BJ (cell line): ENCODE measurements around the gene TRAPPC6A. TPM values are rescaled to one million over a fixed set of nuclear protein-coding genes. Genes with fewer than 3 reads are reported as not detected.

ENCODE experiments used
- CTCF ChIA-PET: fragments of 350-600 bp; formaldehyde crosslinking; extraction: SDS; loops from one replicate; lab custom pipeline; 2021; ENCODE audit warnings: antibody characterized with exemption, inconsistent platforms; lab: Yijun Ruan, JAX
- POLR2A ChIA-PET: fragments of 300-600 bp; sonication (Branson Sonifier 250); formaldehyde crosslinking; extraction: SDS; loops from one replicate; lab custom pipeline; 2021; ENCODE audit warnings: antibody characterized with exemption; lab: Charles Lee
- DNase-seq: peaks from one replicate; pipeline ENCODE4 v3.0.0-alpha.2; 2011; ENCODE audit warnings: low read depth
- H3K27me3 ChIP-seq: 2 replicates; pipeline ENCODE4 v1.6.0; 2011; ENCODE audit warnings: low read length; ENCODE audit not compliant: control insufficient read depth, insufficient read depth
- H3K36me3 ChIP-seq: 2 replicates; pipeline ENCODE4 v1.5.1; 2011; ENCODE audit warnings: low read length; ENCODE audit not compliant: control insufficient read depth, insufficient read depth
- H3K4me3 ChIP-seq: 2 replicates; pipeline ENCODE4 v1.5.1; 2011; ENCODE audit warnings: low read depth, mild to moderate bottlenecking, control low read depth, low read length
- CTCF ChIP-seq: IDR thresholded peaks from 2 replicates; pipeline ENCODE4 v1.5.1; 2011; ENCODE audit warnings: low read depth, mild to moderate bottlenecking, control low read depth, inconsistent platforms, low read length, moderate library complexity; ENCODE audit not compliant: insufficient read depth
- polyA plus RNA-seq: library from polyadenylated mRNA; depleted of rRNA; stranded (reverse); fragments of >200 nt; gene quantifications from 2 replicates; pipeline ENCODE4 v1.2.3, GENCODE V29; 2011

TRAPPC6A gene
- polyA plus RNA-seq, 1 experiment = 15.0 TPM

- ChIA-PET CTCF (interaction anchor here (0.7 kb wide), 1 partner anchor 32 kb away, joined by 3 read pairs; no protein-coding TSS in a partner anchor), POLR2A (no interaction called here)
- Histone ChIP-seq H3K4me3 (no peak overlapping the region), H3K36me3 (no peaks in the 10 kb centered on the region), H3K27me3 (0 out of 2 replicates have a peak, but pooled peaks cover 6% of the 10 kb centered on the region)
- no peak for TF ChIP-seq CTCF
- no peak for DNase-seq
These were observed 18.6 kb downstream of the TRAPPC6A start for GRCh38 chr19:45159210-45159970.

GRCh38 chr19:45158503-45159209 is 19.4 kb downstream of the TRAPPC6A start:
- Histone ChIP-seq H3K36me3 (no peaks in the 10 kb centered on the region), H3K27me3 (0 out of 2 replicates have a peak, but pooled peaks cover 6% of the 10 kb centered on the region), H3K4me3 (no peak overlapping the region)
- TF ChIP-seq CTCF = no peak
- CTCF ChIA-PET = interaction anchor here (0.5 kb wide), 1 partner anchor 129 kb away, joined by 4 read pairs; no protein-coding TSS in a partner anchor
- no peak for DNase-seq
- POLR2A ChIA-PET = no interaction called here

- no peak for DNase-seq
- Histone ChIP-seq H3K4me3 (no peak overlapping the region), H3K36me3 (no peaks in the 10 kb centered on the region), H3K27me3 (peaks cover 11% of the 10 kb centered on the region)
- ChIA-PET POLR2A (no interaction called here), CTCF (no interaction called here)
- TF ChIP-seq CTCF = no peak
These were observed 21.3 kb downstream of the TRAPPC6A start for GRCh38 chr19:45156751-45157150.

GRCh38 chr19:45156011-45156630 is 21.9 kb downstream of the TRAPPC6A start:
- no peak for DNase-seq
- Histone ChIP-seq H3K36me3 (no peaks in the 10 kb centered on the region), H3K27me3 (peaks cover 11% of the 10 kb centered on the region), H3K4me3 (no peak overlapping the region)
- ChIA-PET CTCF (no interaction called here), POLR2A (no interaction called here)
- TF ChIP-seq CTCF = no peak
